Thyroid gland (tissue), 4 donors: ENCODE results near the gene NUFIP2.

Experiments
- CTCF ChIP-seq, 6 experiments: fragments of 200-600 bp in 3 of 6; fragments of 450-650 bp in 3 of 6; sonication (generic) in 3 of 6; IDR thresholded peaks; one replicate each; pipeline ENCODE4 v1.5.1; 2016 to 2019; ENCODE audit warnings: antibody characterized with exemption in 6 of 6, mild to moderate bottlenecking in 2 of 6, inconsistent platforms in 1 of 6, moderate library complexity in 1 of 6
- POLR2A ChIP-seq, 2 donors: fragments of 450-650 bp; IDR thresholded peaks; one replicate each; pipeline ENCODE4 v1.6.1; 2017; ENCODE audit warnings: antibody characterized with exemption in 2 of 2, mild to moderate bottlenecking in 2 of 2, moderate library complexity in 1 of 2

DNA sequence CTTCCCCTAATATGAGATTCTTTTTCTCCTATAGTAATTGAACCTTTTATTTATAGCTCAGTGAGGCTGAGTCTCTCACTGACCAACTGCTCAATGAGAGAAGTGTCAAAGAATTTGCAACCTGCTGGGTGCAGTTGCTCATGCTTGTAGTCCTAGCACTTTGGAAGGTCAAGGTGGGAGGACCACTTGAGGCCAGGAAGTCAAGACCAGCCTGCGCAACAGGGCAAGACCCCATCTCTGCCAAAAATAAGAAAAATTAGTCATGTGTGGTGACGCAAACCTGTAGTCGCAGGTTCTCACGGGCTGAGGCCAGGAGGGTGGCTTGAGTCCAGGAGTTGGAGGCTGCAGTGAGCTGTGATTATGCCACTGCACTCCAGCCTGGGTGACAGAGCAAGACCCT lies 78.2 kb downstream of the NUFIP2 start:
- no peak for TF ChIP-seq POLR2A (IDR thresholded peaks at IDR 0.05)
- TF ChIP-seq CTCF (IDR thresholded peaks at IDR 0.05), result no peak
